MG63 (cell line): Measurements from ENCODE around the gene SOX30. TPM values are rescaled to one million over a fixed set of nuclear protein-coding genes. Genes with fewer than 3 reads are reported as not detected.
"Not testable (repeated sequence)": the region's sequence is repeated elsewhere in the genome, so short reads cannot be mapped to it uniquely, and the experiment has no call there.

ENCODE experiments used
- DNase-seq: peaks from one replicate; pipeline ENCODE4 v3.0.0-alpha.2; 2020
- H3K27me3 ChIP-seq: fragments of 250-450 bp; sonication (Bioruptor Pico); 2 replicates; pipeline ENCODE4 v1.5.1; 2020; ENCODE audit warnings: mild to moderate bottlenecking, moderate library complexity
- H3K36me3 ChIP-seq: fragments of 250-450 bp; sonication (Bioruptor Pico); 2 replicates; pipeline ENCODE4 v1.5.1; 2020; ENCODE audit warnings: mild to moderate bottlenecking, moderate library complexity
- H3K4me3 ChIP-seq: fragments of 250-450 bp; sonication (Bioruptor Pico); 2 replicates; pipeline ENCODE4 v1.5.1; 2020; ENCODE audit warnings: mild to moderate bottlenecking, moderate library complexity
- H3K9me3 ChIP-seq: fragments of 250-450 bp; sonication (Bioruptor Pico); 2 replicates; pipeline ENCODE4 v1.5.1; 2020; ENCODE audit warnings: mild to moderate bottlenecking, moderate library complexity
- total RNA-seq: library from RNA; depleted of rRNA; stranded (reverse); fragments of >200 nt; shearing (Covaris generic); gene quantifications from 2 replicates; pipeline ENCODE4 v1.2.3, GENCODE V29; 2014; ENCODE audit warnings: low replicate concordance; rRNA removed

Gene SOX30
- not detected in 2 replicates for total RNA-seq

GRCh38 chr5:157652377-157652692 lies at the start of gene SOX30:
Gene SOX30, minus strand, starts transcription at chr5:157652438. Its CDS starts 360 bp downstream, at chr5:157652078.
- H3K27me3 ChIP-seq, result no peaks in the 10 kb centered on the region
- peaks cover 3% of the 10 kb centered on the region; the same call in 1 of the 2 replicates for H3K9me3 ChIP-seq
- H3K4me3 ChIP-seq, result no peak within 1 kb of the TSS
- H3K36me3 ChIP-seq, result no peaks in the 10 kb centered on the region
- no peak for DNase-seq

- not testable (repeated sequence) for DNase-seq, H3K9me3 ChIP-seq, H3K4me3 ChIP-seq, H3K27me3 ChIP-seq, H3K36me3 ChIP-seq
Observed at GRCh38 chr5:157698674-157699073, 46.4 kb upstream of the SOX30 start.

GRCh38 chr5:157696154-157696553 lies 43.9 kb upstream of the SOX30 start:
- not testable (repeated sequence) for H3K9me3 ChIP-seq, H3K36me3 ChIP-seq, H3K27me3 ChIP-seq, DNase-seq, H3K4me3 ChIP-seq

GRCh38 chr5:157693816-157694215 lies 41.6 kb upstream of the SOX30 start:
- H3K9me3 ChIP-seq, DNase-seq, H3K27me3 ChIP-seq, H3K36me3 ChIP-seq, H3K4me3 ChIP-seq: not testable (repeated sequence)

- Histone ChIP-seq H3K4me3 (no peak overlapping the region), H3K27me3 (no peaks in the 10 kb centered on the region), H3K36me3 (no peaks in the 10 kb centered on the region), H3K9me3 (no peaks in the 10 kb centered on the region)
- no peak for DNase-seq
Observed at GRCh38 chr5:157690690-157691433, 38.6 kb upstream of the SOX30 start.

- H3K36me3 ChIP-seq, result no peaks in the 10 kb centered on the region
- no peak for DNase-seq
- H3K27me3 ChIP-seq, result no peaks in the 10 kb centered on the region
- H3K4me3 ChIP-seq, result no peak overlapping the region
- H3K9me3 ChIP-seq, result no peaks in the 10 kb centered on the region
Observed at GRCh38 chr5:157689942-157690689, 37.9 kb upstream of the SOX30 start.

GRCh38 chr5:157687198-157687554 lies 34.9 kb upstream of the SOX30 start:
- DNase-seq, result no peak
- Histone ChIP-seq H3K4me3 (no peak overlapping the region), H3K36me3 (no peaks in the 10 kb centered on the region), H3K27me3 (no peaks in the 10 kb centered on the region), H3K9me3 (no peaks in the 10 kb centered on the region)

- not testable (repeated sequence) for H3K9me3 ChIP-seq, H3K36me3 ChIP-seq, H3K27me3 ChIP-seq, H3K4me3 ChIP-seq, DNase-seq
Observed at GRCh38 chr5:157686276-157687197, 34.3 kb upstream of the SOX30 start.

GRCh38 chr5:157682257-157682656 lies 30.0 kb upstream of the SOX30 start:
- no peak overlapping the region for H3K4me3 ChIP-seq
- DNase-seq, result no peak

GRCh38 chr5:157681048-157681447 lies 28.8 kb upstream of the SOX30 start:
- Histone ChIP-seq H3K27me3 (no peaks in the 10 kb centered on the region), H3K9me3 (no peaks in the 10 kb centered on the region), H3K36me3 (no peaks in the 10 kb centered on the region), H3K4me3 (no peak overlapping the region)
- no peak for DNase-seq

More at GRCh38 chr5:157682257-157682656, 30.0 kb upstream of the SOX30 start:
- Histone ChIP-seq H3K27me3 (no peaks in the 10 kb centered on the region), H3K9me3 (no peaks in the 10 kb centered on the region), H3K36me3 (no peaks in the 10 kb centered on the region)

GRCh38 chr5:157680239-157680638 lies 28.0 kb upstream of the SOX30 start:
- Histone ChIP-seq H3K4me3 (no peak overlapping the region), H3K27me3 (no peaks in the 10 kb centered on the region), H3K9me3 (no peaks in the 10 kb centered on the region), H3K36me3 (no peaks in the 10 kb centered on the region)
- no peak for DNase-seq

GRCh38 chr5:157679801-157680200 lies 27.6 kb upstream of the SOX30 start:
- no peak for DNase-seq

GRCh38 chr5:157677931-157678330 lies 25.7 kb upstream of the SOX30 start:
- no peak for DNase-seq
- H3K4me3 ChIP-seq, result no peak overlapping the region
- no peaks in the 10 kb centered on the region for H3K27me3 ChIP-seq
- H3K36me3 ChIP-seq, result no peaks in the 10 kb centered on the region
- no peaks in the 10 kb centered on the region for H3K9me3 ChIP-seq

More at GRCh38 chr5:157679801-157680200, 27.6 kb upstream of the SOX30 start:
- Histone ChIP-seq H3K36me3 (no peaks in the 10 kb centered on the region), H3K27me3 (no peaks in the 10 kb centered on the region), H3K9me3 (no peaks in the 10 kb centered on the region), H3K4me3 (no peak overlapping the region)

GRCh38 chr5:157674351-157674750 lies 22.1 kb upstream of the SOX30 start:
- H3K9me3 ChIP-seq, H3K4me3 ChIP-seq, H3K27me3 ChIP-seq, DNase-seq, H3K36me3 ChIP-seq: not testable (repeated sequence)

- H3K9me3 ChIP-seq, result no peaks in the 10 kb centered on the region
- H3K36me3 ChIP-seq, result no peaks in the 10 kb centered on the region
- DNase-seq, result no peak
- no peaks in the 10 kb centered on the region for H3K27me3 ChIP-seq
- H3K4me3 ChIP-seq, result no peak overlapping the region
Observed at GRCh38 chr5:157672976-157673375, 20.7 kb upstream of the SOX30 start.

GRCh38 chr5:157671592-157672330 lies 19.5 kb upstream of the SOX30 start:
- Histone ChIP-seq H3K9me3 (no peaks in the 10 kb centered on the region), H3K36me3 (no peaks in the 10 kb centered on the region), H3K27me3 (no peaks in the 10 kb centered on the region), H3K4me3 (peak overlapping the region; percentile 49)
- DNase-seq, result no peak
